Prostate gland (tissue), 2 donors: ENCODE data around the gene EPHA7. TPM values are rescaled to one million over a fixed set of nuclear protein-coding genes. Genes with fewer than 3 reads are reported as not detected.
A peak's percentile ranks its signal among the peaks of the same experiment; 100 is the strongest.

Experiments used
- DNase-seq: peaks from one replicate; pipeline ENCODE4 v3.0.0-alpha.2; 2019; ENCODE audit warnings: low spot score
- H3K27ac ChIP-seq, 2 donors: fragments of 200-600 bp; sonication (generic); 2 replicates each; pipeline ENCODE4 v1.5.1; 2017 to 2019
- H3K27me3 ChIP-seq: fragments of 200-600 bp; sonication (generic); replicated peaks from 2 replicates; pipeline ENCODE4 v1.5.1; 2019; ENCODE audit not compliant: insufficient read depth
- H3K36me3 ChIP-seq, 2 donors: fragments of 200-600 bp; sonication (generic); 1 replicate in 1 of 2; 2 replicates in 1 of 2; pipeline versions ENCODE4 v1.5.1 to v1.8.1; 2017 to 2019
- H3K4me1 ChIP-seq: fragments of 200-600 bp; sonication (generic); replicated peaks from 2 replicates; pipeline ENCODE4 v1.5.1; 2019
- H3K4me3 ChIP-seq, 2 donors: fragments of 200-600 bp; sonication (generic); 2 replicates each; pipeline ENCODE4 v1.5.1; 2017 to 2019
- H3K9me3 ChIP-seq: fragments of 200-600 bp; sonication (generic); 2 replicates; pipeline ENCODE4 v1.5.1; 2017
- POLR2A ChIP-seq: fragments of 450-650 bp; IDR thresholded peaks from one replicate; pipeline ENCODE4 v1.6.1; 2016; ENCODE audit warnings: antibody characterized with exemption, mild to moderate bottlenecking
- POLR2AphosphoS5 ChIP-seq: sonication (generic); formaldehyde crosslinking; IDR thresholded peaks from one replicate; pipeline ENCODE4 v1.6.1; 2017; ENCODE audit warnings: antibody characterized with exemption
- WGBS: methylation state at CpG from one replicate; pipeline ENCODE4 v1.1.5; 2018; 5-methylcytosine and 5-hydroxymethylcytosine counted together
- intact Hi-C: fragments of 100-400 bp; cut with DNase I; formaldehyde crosslinking; loops from one replicate; pipeline ENCODE4 v1.14.2; 2022
- total RNA-seq, 2 donors: library from RNA; depleted of rRNA; stranded (reverse); fragments of >200 nt; gene quantifications; one replicate each; pipeline ENCODE4 v1.1.0, GENCODE V29; 2016
- TF ChIP-seq, protein P1 (sequence below), 4 experiments: fragments of 200-600 bp in 2 of 4; fragments of 450-650 bp in 2 of 4; sonication (generic) in 2 of 4; IDR thresholded peaks; 1 replicate in 3 of 4; 2 replicates in 1 of 4; pipeline ENCODE4 v1.5.1; 2016 to 2019; ENCODE audit warnings: antibody characterized with exemption in 4 of 4, mild to moderate bottlenecking in 2 of 4, moderate library complexity in 2 of 4

EPHA7 gene
- 1 to 10 TPM; 5.9 to 8.7 TPM for total RNA-seq

DNA sequence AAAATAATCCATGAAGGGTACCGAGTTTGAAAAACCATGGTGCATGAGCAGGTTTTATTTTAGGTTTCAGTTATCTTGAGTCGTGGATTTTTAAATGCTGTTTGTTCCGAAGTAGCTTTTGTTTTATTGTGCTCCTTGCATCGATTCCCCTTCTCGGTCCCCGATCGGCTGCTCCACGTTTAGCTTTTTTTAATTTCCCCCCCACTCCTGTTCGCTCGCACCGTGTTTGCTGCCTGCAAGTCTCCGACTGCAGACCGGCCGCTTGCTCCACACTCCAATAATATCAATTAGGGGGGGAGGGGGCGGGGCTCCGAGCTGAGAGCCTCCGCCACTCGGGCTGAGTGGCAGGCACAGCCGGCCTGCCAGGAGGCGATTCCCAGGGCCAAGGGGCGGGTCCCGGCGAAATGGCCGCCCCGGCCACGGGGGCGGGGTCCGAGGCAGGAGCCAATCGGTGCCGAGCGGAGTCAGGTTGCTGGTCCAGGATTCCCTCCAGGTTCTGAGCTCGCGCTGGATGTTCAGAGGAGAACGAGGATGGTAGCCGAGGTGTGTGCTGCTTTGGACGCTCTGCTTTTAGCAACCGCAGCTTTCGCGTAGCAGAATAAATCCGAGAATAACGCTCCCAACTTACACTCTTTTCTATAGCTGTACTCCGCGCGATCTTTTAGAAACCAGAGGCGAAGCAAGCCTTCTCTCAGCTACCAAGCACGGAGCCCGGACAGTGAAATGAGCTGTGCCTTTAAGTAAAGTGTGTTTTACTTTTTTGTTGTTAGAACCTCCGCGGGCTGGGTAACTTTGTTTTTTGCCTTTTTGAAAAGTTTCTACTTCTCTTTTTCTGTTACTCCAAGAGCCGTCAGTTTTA is at the start of gene EPHA7:
Gene EPHA7, minus strand, starts transcription at position 256 of the 859 bp plus-strand sequence. Its CDS starts 218 bp downstream, at position 38.
- H3K4me3 ChIP-seq, result peak within 1 kb of the TSS; percentile 50 to 52
- H3K9me3 ChIP-seq, result no peaks in the 10 kb centered on the region
- TF ChIP-seq, protein P1, sequence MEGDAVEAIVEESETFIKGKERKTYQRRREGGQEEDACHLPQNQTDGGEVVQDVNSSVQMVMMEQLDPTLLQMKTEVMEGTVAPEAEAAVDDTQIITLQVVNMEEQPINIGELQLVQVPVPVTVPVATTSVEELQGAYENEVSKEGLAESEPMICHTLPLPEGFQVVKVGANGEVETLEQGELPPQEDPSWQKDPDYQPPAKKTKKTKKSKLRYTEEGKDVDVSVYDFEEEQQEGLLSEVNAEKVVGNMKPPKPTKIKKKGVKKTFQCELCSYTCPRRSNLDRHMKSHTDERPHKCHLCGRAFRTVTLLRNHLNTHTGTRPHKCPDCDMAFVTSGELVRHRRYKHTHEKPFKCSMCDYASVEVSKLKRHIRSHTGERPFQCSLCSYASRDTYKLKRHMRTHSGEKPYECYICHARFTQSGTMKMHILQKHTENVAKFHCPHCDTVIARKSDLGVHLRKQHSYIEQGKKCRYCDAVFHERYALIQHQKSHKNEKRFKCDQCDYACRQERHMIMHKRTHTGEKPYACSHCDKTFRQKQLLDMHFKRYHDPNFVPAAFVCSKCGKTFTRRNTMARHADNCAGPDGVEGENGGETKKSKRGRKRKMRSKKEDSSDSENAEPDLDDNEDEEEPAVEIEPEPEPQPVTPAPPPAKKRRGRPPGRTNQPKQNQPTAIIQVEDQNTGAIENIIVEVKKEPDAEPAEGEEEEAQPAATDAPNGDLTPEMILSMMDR (IDR thresholded peaks at IDR 0.05), result no peak
- TF ChIP-seq POLR2A (peak; percentile 20), POLR2AphosphoS5 (peak; percentile 89)
- DNase-seq, result peak; percentile 96
- H3K36me3 ChIP-seq, result no peaks in the 10 kb centered on the region
- H3K27ac ChIP-seq, result peak within 1 kb of the TSS; percentile 70 to 72
- H3K27me3 ChIP-seq, result no peaks in the 10 kb centered on the region
- no peaks in the 10 kb centered on the region for H3K4me1 ChIP-seq
- intact Hi-C loops, result loop anchor here (5.0 to 10.0 kb wide), 4 partner anchors 225 to 1297 kb away; no protein-coding TSS in a partner anchor
- WGBS, result under 1% methylated on average over 50 of the region's 50 CpGs

DNA sequence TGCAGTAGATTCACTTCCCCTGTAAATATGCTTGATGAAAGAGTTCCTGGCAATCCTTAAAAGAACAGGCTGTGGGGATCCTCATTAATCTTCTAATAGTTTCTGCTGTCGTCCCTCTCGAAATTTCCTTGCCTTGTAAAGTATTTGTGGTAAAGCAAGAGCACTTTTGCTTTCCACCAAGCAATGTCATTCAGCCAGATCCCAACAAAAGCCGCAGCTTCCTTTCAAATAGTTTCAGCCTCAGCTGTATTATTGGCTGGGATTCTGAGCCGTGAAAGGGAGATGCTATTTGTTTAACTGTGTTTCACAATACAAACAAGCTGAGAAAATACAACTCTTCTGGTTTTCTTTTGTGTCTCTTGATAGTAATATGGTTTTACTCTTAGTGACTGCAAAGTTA is 48.9 kb upstream of the EPHA7 start:
- DNase-seq, result no peak
- Histone ChIP-seq H3K27me3 (no peaks in the 10 kb centered on the region), H3K4me3 (no peak overlapping the region), H3K27ac (no peak overlapping the region), H3K4me1 (no peaks in the 10 kb centered on the region), H3K9me3 (no peaks in the 10 kb centered on the region), H3K36me3 (no peaks in the 10 kb centered on the region)
- TF ChIP-seq, protein P1 (IDR thresholded peaks at IDR 0.05), result no peak
- TF ChIP-seq POLR2A, result no peak
- intact Hi-C loops, result no loop called here
- 2% methylated on average over 4 of the region's 4 CpGs for WGBS

DNA sequence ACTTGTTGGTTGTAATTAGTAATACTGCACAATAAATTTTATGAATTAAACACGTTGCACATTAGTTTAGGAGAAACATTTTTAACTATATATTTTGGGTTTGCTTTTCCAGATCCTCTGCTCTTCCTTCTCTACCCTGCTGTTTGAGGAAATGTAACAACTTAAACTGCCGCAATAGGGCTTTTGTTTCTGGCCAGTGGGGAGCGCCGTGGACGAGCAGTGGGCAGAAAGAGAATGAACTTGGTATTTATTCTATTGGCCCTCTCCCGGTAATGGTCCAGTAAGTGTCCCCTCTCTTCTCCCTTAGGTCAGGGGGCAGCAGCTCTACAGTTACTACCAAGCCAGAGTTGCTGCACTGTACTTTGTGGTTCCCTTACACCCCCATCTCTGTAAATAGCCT is 35.2 kb upstream of the EPHA7 start:
- H3K27ac ChIP-seq, result no peak overlapping the region
- WGBS, result 89% methylated on average over 6 of the region's 6 CpGs
- no peaks in the 10 kb centered on the region for H3K9me3 ChIP-seq
- intact Hi-C loops, result no loop called here
- no peaks in the 10 kb centered on the region for H3K27me3 ChIP-seq
- no peaks in the 10 kb centered on the region for H3K4me1 ChIP-seq
- no peak for TF ChIP-seq POLR2AphosphoS5
- TF ChIP-seq, protein P1 (IDR thresholded peaks at IDR 0.05), result no peak
- no peak for TF ChIP-seq POLR2A
- H3K4me3 ChIP-seq, result no peak overlapping the region
- no peak for DNase-seq
- H3K36me3 ChIP-seq, result no peaks in the 10 kb centered on the region

DNA sequence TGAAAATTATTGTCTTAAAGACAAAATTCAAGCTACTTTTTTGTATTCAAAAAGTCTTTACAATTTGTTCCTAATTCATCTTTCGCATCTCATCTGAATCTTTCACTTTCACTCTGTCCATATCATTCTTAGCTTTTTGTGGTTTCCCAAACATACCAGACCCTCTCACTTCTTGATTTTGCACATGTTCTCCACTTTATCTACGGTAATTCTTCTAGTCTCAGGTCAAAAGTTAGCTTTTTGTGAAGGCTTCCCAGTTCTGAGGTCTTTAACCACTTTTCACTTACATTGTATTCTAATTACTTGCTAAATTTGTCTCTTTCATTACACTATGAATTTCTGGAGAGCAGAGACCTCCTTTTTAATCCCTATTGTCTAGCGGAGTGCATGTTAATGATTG is 34.6 kb upstream of the EPHA7 start:
- Histone ChIP-seq H3K4me1 (no peaks in the 10 kb centered on the region), H3K4me3 (no peak overlapping the region), H3K27me3 (no peaks in the 10 kb centered on the region), H3K36me3 (no peaks in the 10 kb centered on the region), H3K9me3 (no peaks in the 10 kb centered on the region), H3K27ac (no peak overlapping the region)
- TF ChIP-seq POLR2A (no peak), POLR2AphosphoS5 (no peak)
- TF ChIP-seq, protein P1 (IDR thresholded peaks at IDR 0.05), result no peak
- no peak for DNase-seq
- intact Hi-C loops, result no loop called here
- 93% methylated on average over 3 of the region's 3 CpGs for WGBS

DNA sequence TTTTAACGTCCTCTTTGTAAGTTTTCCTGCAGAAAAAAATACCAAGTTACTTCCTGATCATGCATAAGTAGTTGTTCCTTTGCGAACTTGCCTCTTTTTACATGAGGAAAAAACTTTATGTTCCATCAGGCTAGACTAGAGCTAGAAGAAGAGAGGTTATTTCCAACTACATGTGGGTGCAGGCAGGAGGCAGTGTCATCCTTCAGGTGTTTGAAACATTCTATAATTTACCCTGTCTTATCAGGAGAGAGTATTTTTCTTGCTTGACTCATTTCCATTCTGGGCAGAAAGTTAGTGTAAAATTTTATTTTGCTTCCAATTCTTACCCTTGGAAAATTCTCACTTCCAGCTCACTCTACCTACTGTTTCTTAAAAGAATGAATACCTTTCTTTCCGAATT is 28.5 kb upstream of the EPHA7 start:
- no peak overlapping the region for H3K4me3 ChIP-seq
- no peaks in the 10 kb centered on the region for H3K9me3 ChIP-seq
- TF ChIP-seq, protein P1 (IDR thresholded peaks at IDR 0.05), result no peak
- TF ChIP-seq POLR2AphosphoS5, result no peak
- TF ChIP-seq POLR2A, result no peak
- DNase-seq, result no peak
- H3K27me3 ChIP-seq, result no peaks in the 10 kb centered on the region
- intact Hi-C loops, result no loop called here
- 80% methylated on average over 3 of the region's 3 CpGs for WGBS
- no peaks in the 10 kb centered on the region for H3K36me3 ChIP-seq
- no peak overlapping the region for H3K27ac ChIP-seq
- no peaks in the 10 kb centered on the region for H3K4me1 ChIP-seq
